ENCODE data around the gene MYO7A.

Gene MYO7A

GRCh38 chr11:77127920-77128691 is at the start of gene MYO7A:
TSS of gene MYO7A (plus strand) at chr11:77128246. CDS start at chr11:77130635, 2,389 bp downstream.
- DNase-seq (ENCODE audit: low spot score): peak; percentile 69

DNA sequence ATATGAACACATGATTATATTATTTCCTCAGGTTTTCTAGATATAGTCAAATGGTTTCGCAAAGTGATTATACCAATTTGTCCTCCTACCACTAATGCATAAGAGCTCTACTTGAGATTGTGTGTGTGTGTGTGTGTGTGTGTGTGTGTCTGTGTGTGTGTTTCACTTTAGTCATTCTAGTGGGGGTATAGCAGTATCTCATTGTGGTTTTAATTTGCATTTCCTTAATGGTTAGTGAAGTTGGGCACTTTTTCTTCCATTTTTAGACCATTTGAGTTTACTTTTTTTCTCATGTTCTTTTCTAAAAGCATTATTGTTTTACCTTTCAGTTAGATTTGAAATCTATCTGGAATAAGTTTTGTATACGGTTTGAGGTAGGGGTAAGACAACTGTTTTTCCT is 48.4 kb upstream of the MYO7A start:
- DNase-seq (ENCODE audit: low spot score): no peak

DNA sequence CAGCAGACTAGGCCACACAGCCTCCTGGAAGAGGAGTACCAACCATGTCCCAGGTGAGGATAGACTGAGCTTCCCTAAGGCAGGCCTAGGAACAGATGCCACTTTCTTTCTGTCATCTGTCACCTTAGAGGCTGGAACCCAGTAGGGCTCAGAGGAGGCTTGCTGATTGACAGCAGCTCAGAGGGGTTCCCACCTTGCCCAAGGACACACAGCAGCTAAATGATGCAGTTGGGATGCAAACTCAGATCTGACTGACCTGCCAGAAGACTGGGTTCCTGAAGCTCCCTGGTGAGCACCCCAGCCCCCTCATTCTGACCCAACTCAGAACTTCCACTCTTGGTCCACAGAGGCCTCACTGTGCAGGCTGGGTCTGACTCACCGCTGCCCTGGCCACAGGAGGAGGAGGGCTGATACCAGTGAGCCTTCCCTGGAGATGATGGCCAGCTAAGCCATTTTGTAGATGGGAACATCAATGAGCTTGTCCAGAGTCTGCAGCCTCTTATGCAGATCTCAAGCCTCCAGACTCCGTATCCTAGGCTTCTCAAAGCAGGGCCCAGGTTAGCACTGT is 47.3 kb upstream of the MYO7A start:
- DNase-seq (ENCODE audit: low spot score): no peak

- DNase-seq (ENCODE audit: low spot score): no peak
Observed at GRCh38 chr11:77081381-77081851, 46.6 kb upstream of the MYO7A start.

- DNase-seq (ENCODE audit: low spot score): no peak
Observed at GRCh38 chr11:77081976-77082836, 45.8 kb upstream of the MYO7A start.

DNA sequence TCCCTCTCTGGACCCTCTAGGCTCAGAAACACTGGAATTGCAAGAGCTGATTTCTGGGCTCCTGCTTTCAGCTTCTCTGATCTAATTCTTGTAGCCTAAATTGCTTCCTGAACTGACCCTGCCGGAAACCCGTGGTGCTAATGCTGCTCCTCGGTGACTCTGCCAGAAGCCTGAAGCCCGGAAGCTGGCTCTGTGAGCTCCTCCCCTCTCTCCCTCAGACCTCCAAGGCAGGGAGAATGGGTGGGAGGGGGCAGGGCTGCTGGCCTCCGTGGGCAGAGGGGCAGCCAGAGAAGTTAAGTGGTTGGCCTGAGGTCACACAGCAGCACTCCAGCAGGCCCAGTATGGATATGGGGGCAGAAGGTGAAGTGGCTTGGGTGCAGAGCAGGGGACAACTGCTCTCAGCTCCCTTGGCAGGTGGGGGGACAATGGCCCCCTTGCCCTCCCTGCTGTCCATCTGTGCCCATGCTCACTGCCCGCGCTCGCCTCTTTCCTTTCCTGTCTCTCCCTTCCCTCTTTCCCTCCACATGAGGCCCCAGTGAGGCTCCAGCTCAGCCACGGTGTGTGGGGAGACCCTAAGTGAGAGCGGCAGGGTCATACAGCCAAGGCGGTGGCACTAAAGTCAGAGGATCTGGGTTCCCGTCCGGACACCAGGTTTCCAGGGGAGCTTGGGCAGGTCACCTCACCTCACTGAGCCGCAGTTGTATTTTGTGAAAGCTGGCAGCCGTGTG is 45.0 kb upstream of the MYO7A start:
- DNase-seq (ENCODE audit: low spot score): no peak

DNA sequence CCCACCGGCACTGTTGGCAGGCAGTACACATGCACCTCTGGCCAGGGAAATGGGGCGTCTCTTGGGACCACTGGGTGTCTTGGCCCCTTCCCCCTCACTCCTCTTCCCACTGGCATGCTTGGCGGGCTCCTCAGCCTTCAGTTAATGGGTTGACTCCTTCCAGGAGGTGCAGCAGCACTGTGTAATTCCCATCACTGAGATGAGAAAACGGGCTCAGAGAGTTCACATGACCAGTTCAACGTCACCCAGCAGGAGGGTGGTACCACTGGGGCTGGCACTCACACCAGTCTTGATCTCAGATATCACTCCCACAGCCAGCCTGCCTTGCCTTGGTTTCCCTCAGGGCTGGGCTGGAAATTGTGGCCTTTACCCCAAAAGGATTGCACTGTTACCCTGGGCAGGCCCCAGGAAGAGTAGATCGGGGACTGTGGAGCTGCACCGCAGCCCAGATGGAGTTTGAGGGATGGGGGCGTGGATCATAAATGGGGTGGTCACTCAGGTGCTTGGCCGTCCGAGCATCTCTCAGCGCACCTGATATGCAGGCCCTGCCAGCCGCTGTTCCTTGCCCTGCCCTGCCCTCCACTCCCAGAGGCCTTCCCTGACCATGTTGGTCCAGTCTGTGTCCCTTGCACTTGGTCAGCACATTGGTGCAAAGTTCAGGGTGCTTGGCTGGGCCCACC is 44.3 kb upstream of the MYO7A start:
- no peak for DNase-seq (ENCODE audit: low spot score)

DNA sequence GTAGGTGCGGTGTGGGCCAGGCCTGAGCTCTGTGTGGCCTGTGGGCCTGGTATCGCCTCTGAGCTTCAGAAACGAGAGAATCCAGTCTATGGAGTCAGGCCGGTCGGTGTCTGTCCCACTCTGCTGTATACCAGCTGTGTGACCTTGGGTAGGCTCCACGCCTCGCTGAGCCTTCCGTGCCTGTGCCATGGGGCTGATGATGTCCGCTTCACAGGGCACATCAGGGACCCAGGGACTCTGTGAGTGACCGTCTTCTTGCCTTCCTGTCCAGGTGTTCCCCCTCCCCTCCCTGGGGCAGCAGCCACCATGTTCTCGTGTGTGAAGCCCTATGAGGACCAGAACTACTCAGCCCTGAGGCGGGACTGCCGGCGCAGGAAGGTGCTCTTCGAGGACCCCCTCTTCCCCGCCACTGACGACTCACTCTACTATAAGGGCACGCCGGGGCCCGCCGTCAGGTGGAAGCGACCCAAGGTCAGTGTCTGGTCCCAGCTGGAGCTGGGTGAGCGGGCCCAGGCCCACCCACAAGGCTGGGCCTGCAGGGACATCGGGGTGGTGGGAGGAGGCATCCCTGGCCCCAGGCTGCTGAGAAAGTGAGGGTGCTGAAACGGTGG is 43.4 kb upstream of the MYO7A start:
- DNase-seq (ENCODE audit: low spot score): no peak

DNA sequence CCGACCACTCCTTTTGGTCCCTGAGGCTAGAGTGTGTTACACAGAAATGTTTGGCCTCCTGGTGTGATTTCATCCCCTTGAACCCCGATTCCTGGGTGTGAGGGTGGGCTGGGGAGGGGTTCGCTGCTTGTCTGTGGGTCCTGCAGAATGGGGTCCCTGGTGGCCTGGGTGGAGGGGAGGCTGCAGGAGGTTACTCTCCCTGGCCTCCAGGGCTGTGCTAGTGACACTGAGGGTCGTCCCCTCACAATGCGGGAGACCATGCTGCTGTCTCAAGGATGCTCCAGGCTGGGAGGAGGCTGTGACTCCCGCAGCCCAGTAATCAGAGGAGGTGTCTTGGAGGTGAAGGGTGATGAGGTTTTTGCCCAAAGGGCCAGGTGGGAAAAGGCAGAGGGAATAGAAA is 42.4 kb upstream of the MYO7A start:
- DNase-seq (ENCODE audit: low spot score): no peak

- no peak for DNase-seq (ENCODE audit: low spot score)
Observed at GRCh38 chr11:77086521-77087472, 41.2 kb upstream of the MYO7A start.

DNA sequence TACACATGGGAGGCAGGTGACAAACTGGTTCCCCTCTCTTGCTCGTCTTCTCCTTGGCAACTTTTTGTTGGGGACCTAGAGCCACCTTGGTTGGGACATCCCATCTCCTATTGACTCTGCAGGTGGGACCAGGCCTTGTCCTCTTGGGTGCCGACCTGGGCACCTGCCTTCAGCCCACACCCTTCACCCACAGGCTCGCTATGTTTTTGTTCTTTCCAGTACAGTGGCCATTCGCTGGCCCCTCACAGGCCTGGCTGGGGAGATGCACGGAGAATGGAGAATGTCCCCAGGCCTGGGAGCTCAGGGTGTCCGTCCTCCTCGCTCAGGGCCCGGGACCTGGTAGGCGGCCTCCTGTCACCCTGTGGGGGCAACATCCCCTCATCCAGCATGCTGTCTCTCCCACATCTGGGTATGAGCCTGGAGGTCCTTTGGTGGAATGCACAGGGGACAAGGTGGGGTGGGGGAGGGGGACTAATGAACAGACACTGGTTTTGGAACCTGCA is 40.3 kb upstream of the MYO7A start:
- no peak for DNase-seq (ENCODE audit: low spot score)

DNA sequence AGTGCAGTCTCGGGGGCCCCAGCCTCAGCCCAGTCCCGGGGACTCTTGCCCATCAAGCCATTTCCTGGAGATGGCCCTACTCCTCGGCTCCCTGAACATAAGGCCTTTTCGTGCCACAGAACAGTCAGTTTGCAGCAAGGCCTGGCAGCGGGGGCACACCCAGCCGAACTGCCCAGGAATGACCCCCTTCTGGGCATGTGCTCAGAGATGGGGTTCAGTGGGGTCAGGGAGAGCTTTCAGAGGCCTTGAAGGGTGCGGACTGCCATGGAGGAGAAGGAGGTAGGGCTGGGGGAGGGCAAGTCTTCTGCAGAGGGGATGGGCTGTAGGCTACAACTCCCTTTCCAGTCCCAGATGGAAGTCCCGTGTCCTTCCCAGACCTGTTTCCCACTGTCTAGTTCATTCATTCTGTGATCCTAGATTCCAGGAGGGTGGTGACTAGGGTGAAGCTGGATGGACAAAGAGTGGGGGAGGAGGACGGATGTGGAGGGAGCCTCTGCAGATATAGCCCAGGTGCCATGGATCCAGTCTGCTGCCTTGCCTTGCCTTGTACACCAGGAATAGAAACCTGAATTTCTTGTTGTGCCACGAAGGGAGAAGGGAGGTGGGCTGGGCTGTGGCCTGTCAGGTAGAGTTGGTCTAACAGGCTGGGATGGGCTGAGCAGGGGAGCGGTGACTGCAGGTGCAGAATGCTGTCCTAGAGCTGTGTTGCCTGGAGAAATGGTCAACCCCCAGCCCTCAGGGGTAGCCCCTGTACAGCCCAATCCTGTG is 39.6 kb upstream of the MYO7A start:
- DNase-seq (ENCODE audit: low spot score): no peak

DNA sequence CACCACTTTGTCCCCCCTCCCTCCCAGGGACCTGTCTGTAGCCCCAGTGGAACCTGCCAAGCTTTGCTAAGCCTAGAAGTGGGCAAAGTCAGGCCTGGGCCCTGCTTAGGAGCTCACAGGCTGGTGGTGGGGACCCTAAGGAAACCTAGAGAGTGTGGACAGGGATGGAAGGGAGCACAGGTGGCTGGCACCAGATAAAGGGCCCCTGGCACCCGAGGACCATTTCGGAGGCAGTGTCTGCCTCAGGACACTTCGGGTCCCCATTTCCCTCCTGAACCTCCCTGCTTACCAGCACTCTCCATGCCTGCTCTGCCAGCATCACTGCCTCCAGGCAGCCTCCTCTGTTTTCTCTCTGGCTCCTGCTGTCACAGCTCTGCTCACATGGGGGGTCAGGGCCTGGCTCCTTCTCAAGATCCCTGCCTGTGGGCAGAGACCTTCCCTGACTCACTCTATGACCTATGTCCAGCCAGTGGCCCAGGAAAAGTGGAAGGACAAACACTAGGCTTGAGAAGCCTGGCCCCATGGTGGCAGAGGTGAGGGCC is 39.0 kb upstream of the MYO7A start:
- no peak for DNase-seq (ENCODE audit: low spot score)

DNA sequence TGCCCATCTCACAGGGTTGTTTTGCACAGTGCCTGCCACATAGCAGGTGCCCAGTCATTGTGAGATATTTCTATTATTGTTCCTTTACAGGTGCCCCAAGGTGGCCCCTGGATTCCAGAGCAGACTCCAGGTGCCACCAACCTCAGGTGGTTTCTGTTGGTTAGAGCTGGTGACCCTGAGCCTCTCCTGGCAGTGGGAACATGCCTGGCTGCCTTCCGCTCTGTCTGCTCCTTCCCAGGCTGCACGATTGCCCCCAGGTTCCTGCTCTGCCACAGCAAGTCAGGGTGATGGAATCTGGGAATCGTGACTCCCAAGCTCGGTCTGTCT is 38.0 kb upstream of the MYO7A start:
- no peak for DNase-seq (ENCODE audit: low spot score)

DNA sequence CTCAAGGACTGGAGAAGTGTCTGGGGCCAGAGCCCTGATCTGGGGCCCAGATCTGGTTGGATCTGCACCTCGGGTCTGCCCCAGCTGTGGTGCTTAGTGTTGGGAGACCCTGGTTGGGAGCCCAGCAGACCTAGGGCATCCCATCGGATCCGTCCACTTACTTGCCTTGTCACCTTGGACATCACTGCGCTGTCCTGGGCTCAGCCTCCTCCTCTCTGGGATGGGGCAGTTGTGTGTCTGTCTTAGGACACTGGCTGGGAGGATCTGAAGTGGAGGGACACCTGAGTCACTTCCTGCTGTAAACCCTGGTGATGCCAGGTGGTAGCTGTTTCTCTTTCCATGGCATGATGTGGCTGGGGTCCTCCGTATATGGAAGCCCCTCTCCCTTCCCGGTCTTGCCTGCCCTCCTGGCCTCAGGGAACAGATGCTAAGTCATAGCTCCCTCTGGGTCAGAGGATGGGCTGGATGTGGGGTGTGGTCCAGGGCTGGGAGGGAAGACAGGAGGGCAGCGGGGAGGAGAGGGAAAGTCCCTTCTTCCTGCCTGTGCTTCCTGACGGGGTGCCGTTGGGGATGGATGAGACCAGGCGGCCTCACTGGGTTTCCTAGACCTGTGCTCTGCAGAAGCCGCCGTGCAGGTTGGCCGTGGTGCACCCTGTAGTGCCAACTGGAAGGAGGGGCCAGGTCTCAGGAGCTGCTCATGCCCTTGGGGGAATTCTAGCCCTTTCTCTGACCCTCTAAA is 37.5 kb upstream of the MYO7A start:
- DNase-seq (ENCODE audit: low spot score): no peak

- DNase-seq (ENCODE audit: low spot score): peak; percentile 68
Observed at GRCh38 chr11:77091146-77091940, 36.7 kb upstream of the MYO7A start.

DNA sequence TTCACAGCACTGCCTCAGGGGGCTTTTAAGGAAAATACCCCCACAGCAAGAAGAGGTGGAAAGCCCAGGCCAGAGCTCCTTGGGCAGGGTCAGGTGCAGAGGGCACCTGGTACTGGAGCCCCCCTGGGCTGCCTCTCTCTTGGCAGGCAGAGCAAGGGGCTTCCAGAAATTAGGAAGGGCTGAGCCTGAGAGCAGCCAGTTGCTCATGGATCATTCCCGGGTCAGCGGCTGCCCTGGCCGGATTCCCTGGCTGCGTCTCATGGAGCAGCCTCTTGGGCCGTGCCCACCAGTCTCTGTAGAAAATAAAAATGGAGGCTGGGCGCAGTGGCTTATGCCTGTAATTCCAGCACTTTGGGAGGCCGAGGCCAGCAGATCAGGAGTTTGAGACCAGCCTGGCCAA is 35.7 kb upstream of the MYO7A start:
- no peak for DNase-seq (ENCODE audit: low spot score)

Data from globus pallidus (tissue), 1 donor.